Pancreas (tissue), 10 donors: ENCODE results near the gene MYO18A. TPM values are rescaled to one million over a fixed set of nuclear protein-coding genes. Genes with fewer than 3 reads are reported as not detected.
"Not testable (repeated sequence)": the region's sequence is repeated elsewhere in the genome, so short reads cannot be mapped to it uniquely, and the experiment has no call there.

Source experiments
- ATAC-seq, 4 donors: fragments of 200-7000 bp; cut with Tn5 transposase; one replicate each; pipeline versions ENCODE4 v1.8.0 to v1.9.1; 2020; ENCODE audit warnings: mild to moderate bottlenecking in 4 of 4, moderate library complexity in 4 of 4
- DNase-seq, 6 donors: peaks; one replicate each; pipeline ENCODE4 v3.0.0-alpha.2; 2020
- FAIRE-seq: peaks from 2 replicates; lab custom pipeline; 2012; peaks lifted over from hg19 to GRCh38; lab: Jason Lieb, UNC
- H3K27ac ChIP-seq, 4 donors: fragments of 200-600 bp; sonication (generic); 1 replicate in 3 of 4; 2 replicates in 1 of 4; pipeline versions ENCODE4 v1.5.0 to v1.8.0; 2020
- H3K27me3 ChIP-seq, 4 donors: fragments of 200-600 bp; one replicate each; pipeline ENCODE4 v1.8.0; 2021
- H3K36me3 ChIP-seq, 3 donors: fragments of 200-600 bp; sonication (generic) in 1 of 3; one replicate each; pipeline versions ENCODE4 v1.5.0 to v1.8.0; 2020 to 2021
- H3K4me1 ChIP-seq, 3 donors: fragments of 200-600 bp; one replicate each; pipeline ENCODE4 v1.8.0; 2021
- H3K4me3 ChIP-seq, 4 donors: fragments of 200-600 bp; sonication (generic) in 2 of 4; one replicate each; pipeline versions ENCODE4 v1.5.0 to v1.8.0; 2020 to 2021
- H3K9me3 ChIP-seq, 4 donors: fragments of 200-600 bp; one replicate each; pipeline ENCODE4 v1.8.0; 2021
- CTCF ChIP-seq, 4 donors: fragments of 200-600 bp; sonication (generic) in 3 of 4; IDR thresholded peaks; one replicate each; pipeline versions ENCODE4 v1.5.0 to v1.8.0; 2021; ENCODE audit warnings: antibody characterized with exemption in 4 of 4
- WGBS, 2 donors: extraction: QIAGEN DNeasy Blood & Tissue Kit; methylation state at CpG; one replicate each; pipeline ENCODE4 v1.1.7; 2013; 5-methylcytosine and 5-hydroxymethylcytosine counted together
- intact Hi-C, 3 donors: fragments of 100-400 bp; cut with DNase I; formaldehyde crosslinking; loops; one replicate each; pipeline versions ENCODE4 v1.11.1 to v1.14.2; 2022
- polyA plus RNA-seq, 2 donors: library from polyadenylated mRNA; stranded (reverse); fragments of 200-250 nt; gene quantifications; one replicate each; pipeline ENCODE4 v1.2.3, GENCODE V29; 2013
- total RNA-seq, 6 donors: library from RNA; stranded (reverse); fragmentation: NEBNext Ultra II Directional in 4 of 6; extraction: Animal tissue kit (Norgen Biotek cat#: 25700) in 4 of 6; gene quantifications; one replicate each; pipeline versions ENCODE4 v1.2.1 to v1.2.4, GENCODE V29; 2021 to 2023
- donor health status: healthy with polysubstance abuse.
- donor health status: DM: no; HTN: no; CAD: no; lungs with moderate emphysema.
- donor health status: DM: no; HTN: no; CAD: no.
- donor health status: control.
- donor health status: control.
- donor health status: Bipolar disorder and iron deficiency.
- donor health status: DM: yes; HTN: yes; CAD: no.
- donor health status: DM: no; HTN: no; CAD: no.
- donor health status: DM: no; HTN: no; CAD: no.
- donor health status: DM: yes; HTN: yes; CAD: no.

MYO18A gene
- total and polyA plus RNA-seq, 8 donors = 21.3 to 85.3 (median 33.5) TPM

GRCh38 chr17:29148790-29149430, 31.3 kb downstream of the MYO18A start:
- WGBS, 2 donors = 6% methylated on average over 33 to 34 of the region's 34 CpGs
- peak overlapping the region in 3 of 4 donors; percentile 33 to 49 (median 36) for H3K4me3 ChIP-seq
- intact Hi-C loops = loop anchor here in 2 of 3 donors (5.0 to 10.0 kb wide), 3 partner anchors 33 to 136 kb away; partner anchors contain the start of gene MYO18A (in 1 of the 2)

GRCh38 chr17:29148257-29148789, 31.9 kb downstream of the MYO18A start:
- FAIRE-seq = no peak
- Histone ChIP-seq H3K4me3 (peak overlapping the region in 3 of 4 donors; percentile 33 to 49 (median 36)), H3K27ac (peak overlapping the region; percentile 18 to 77 (median 64)), H3K4me1 (peaks cover 8 to 32% (median 8%) of the 10 kb centered on the region in 3 donors), H3K36me3 (no peaks in the 10 kb centered on the region), H3K9me3 (no peaks in the 10 kb centered on the region), H3K27me3 (no peaks in the 10 kb centered on the region)
- no peak for DNase-seq
- WGBS, 2 donors = 25 to 26% methylated on average over 5 of the region's 5 CpGs
- TF ChIP-seq CTCF (IDR thresholded peaks at IDR 0.05) = no peak
- ATAC-seq = peak in 3 of 4 donors; percentile 3 to 9 (median 3)
- intact Hi-C loops = loop anchor here in 2 of 3 donors (5.0 to 10.0 kb wide), 3 partner anchors 34 to 136 kb away; partner anchors contain the start of gene MYO18A (in 1 of the 2)

More at GRCh38 chr17:29148790-29149430, 31.3 kb downstream of the MYO18A start:
- peaks cover 8 to 33% (median 8%) of the 10 kb centered on the region in 3 donors for H3K4me1 ChIP-seq
- peak overlapping the region; percentile 42 to 77 (median 64) for H3K27ac ChIP-seq
- ATAC-seq (peak; percentile 95 to 98 (median 96)), DNase-seq (peak; percentile 89 to 97 (median 95)), FAIRE-seq (no peak)
- H3K27me3 ChIP-seq = no peaks in the 10 kb centered on the region
- TF ChIP-seq CTCF (IDR thresholded peaks at IDR 0.05) = peak; percentile 87 to 96 (median 96)
- H3K36me3 ChIP-seq = no peaks in the 10 kb centered on the region
- H3K9me3 ChIP-seq = no peaks in the 10 kb centered on the region

- no peak for DNase-seq
- no peak for TF ChIP-seq CTCF (IDR thresholded peaks at IDR 0.05)
- H3K27ac ChIP-seq = no peak overlapping the region
- 50 to 56% methylated on average over 4 of the region's 4 CpGs for WGBS, 2 donors
- FAIRE-seq = no peak
- no peaks in the 10 kb centered on the region for H3K9me3 ChIP-seq
- intact Hi-C loops = loop anchor here in 2 of 3 donors (5.0 to 10.0 kb wide), 3 partner anchors 35 to 137 kb away; partner anchors contain the start of gene MYO18A (in 1 of the 2)
- H3K4me1 ChIP-seq = peaks cover 8 to 32% (median 8%) of the 10 kb centered on the region in 3 donors
- H3K4me3 ChIP-seq = no peak overlapping the region
- no peaks in the 10 kb centered on the region for H3K36me3 ChIP-seq
- no peak for ATAC-seq
- no peaks in the 10 kb centered on the region for H3K27me3 ChIP-seq
These were observed 32.5 kb downstream of the MYO18A start for GRCh38 chr17:29147682-29148081.

GRCh38 chr17:29147228-29147627, 33.0 kb downstream of the MYO18A start:
- not testable (repeated sequence) for H3K4me3 ChIP-seq, ATAC-seq, FAIRE-seq, H3K27me3 ChIP-seq, H3K36me3 ChIP-seq, H3K9me3 ChIP-seq, H3K27ac ChIP-seq, DNase-seq
- WGBS, 2 donors = 79 to 85% methylated on average over 2 of the region's 2 CpGs
- intact Hi-C loops = loop anchor here in 2 of 3 donors (5.0 to 10.0 kb wide), 3 partner anchors 35 to 138 kb away; partner anchors contain the start of gene MYO18A (in 1 of the 2)
- H3K4me1 ChIP-seq = peaks cover 8 to 32% (median 8%) of the 10 kb centered on the region in 3 donors

- FAIRE-seq (no peak), ATAC-seq (no peak), DNase-seq (no peak)
- no peak overlapping the region for H3K27ac ChIP-seq
- intact Hi-C loops = loop anchor here in 2 of 3 donors (5.0 to 10.0 kb wide), 3 partner anchors 36 to 138 kb away; partner anchors contain the start of gene MYO18A (in 1 of the 2)
- 63 to 64% methylated on average over 2 of the region's 2 CpGs for WGBS, 2 donors
- peaks cover 8 to 25% (median 8%) of the 10 kb centered on the region in 3 donors for H3K4me1 ChIP-seq
- H3K4me3 ChIP-seq = no peak overlapping the region
- no peaks in the 10 kb centered on the region for H3K9me3 ChIP-seq
- H3K27me3 ChIP-seq = no peaks in the 10 kb centered on the region
- no peaks in the 10 kb centered on the region for H3K36me3 ChIP-seq
- TF ChIP-seq CTCF (IDR thresholded peaks at IDR 0.05) = no peak
These were observed 33.7 kb downstream of the MYO18A start for GRCh38 chr17:29146369-29146972.
